GOT3 (cell line): Measurements from ENCODE around the gene PSD.
"Not testable (repeated sequence)": the region's sequence is repeated elsewhere in the genome, so short reads cannot be mapped to it uniquely, and the experiment has no call there.

Experiments
- DNase-seq: peaks from one replicate; lab custom pipeline; 2025; ENCODE audit warnings: mixed read lengths; lab: John Stamatoyannopoulos, UW

The PSD gene

GRCh38 chr10:102418622-102419268 is at the start of gene PSD:
Gene PSD, minus strand, starts transcription at chr10:102418785. Its CDS starts 1,747 bp downstream, at chr10:102417038.
- DNase-seq = no peak

DNA sequence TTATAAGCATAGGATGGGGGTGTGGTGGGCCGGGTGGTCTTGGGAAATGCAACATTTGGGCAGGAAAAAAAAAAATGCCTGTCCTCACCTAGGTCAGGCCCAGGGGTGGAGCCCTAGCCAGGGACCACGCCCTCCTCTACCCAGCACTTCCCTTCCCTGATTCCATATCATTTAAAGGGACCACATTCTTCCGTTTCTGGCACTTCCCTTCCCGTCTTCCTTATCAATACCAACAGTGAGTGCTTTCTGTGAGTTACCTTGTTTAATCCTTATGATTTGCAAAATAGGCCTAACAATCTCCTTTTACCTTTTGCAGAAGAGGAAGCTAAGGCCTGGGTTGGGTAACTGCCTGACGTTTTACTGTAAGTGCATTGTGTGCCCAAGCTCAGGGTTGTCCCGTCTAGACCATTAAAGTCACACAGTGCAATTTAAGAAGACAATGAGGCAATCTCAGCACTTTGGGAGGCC is 49.4 kb upstream of the PSD start:
- no peak for DNase-seq

DNA sequence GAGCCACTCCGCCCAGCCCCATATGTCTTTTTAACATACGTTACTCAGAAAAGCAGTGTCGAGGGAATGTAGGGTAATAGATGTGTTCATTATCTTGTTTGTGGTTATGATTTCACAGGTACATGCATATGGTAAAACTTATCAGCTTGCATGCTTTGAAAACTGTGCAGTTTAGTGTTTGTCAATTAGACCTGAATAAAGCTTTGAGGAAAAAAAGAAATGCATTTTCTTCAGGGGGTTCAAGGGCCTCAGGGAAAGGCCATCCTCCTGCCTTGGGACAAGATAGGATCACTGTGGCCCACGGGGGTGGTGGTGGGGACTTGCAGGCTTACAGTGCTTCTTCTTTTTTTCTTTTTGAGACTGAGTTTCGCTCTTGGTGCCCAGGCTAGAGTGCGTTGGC is 48.7 kb upstream of the PSD start:
- no peak for DNase-seq

DNA sequence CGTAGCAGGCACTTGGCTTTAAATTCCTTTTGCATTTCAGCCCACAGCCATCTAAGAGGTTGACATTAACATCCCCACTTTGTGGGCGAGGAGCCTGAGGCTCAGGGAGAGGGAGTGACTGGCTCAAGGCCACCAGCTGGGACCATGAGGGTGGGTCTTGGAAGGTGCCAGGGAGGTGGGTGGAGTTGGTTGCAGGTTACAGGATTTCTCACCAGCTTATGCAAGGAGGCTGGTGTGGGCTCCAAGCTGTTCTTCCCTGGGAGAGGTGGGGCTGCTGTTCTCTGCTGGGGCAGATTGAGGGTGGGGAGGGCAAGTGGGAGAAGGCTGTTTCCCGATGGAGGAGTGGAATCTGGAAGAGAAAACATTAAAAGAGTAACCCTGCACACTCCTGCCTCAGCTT is 46.9 kb upstream of the PSD start:
- DNase-seq = no peak

DNA sequence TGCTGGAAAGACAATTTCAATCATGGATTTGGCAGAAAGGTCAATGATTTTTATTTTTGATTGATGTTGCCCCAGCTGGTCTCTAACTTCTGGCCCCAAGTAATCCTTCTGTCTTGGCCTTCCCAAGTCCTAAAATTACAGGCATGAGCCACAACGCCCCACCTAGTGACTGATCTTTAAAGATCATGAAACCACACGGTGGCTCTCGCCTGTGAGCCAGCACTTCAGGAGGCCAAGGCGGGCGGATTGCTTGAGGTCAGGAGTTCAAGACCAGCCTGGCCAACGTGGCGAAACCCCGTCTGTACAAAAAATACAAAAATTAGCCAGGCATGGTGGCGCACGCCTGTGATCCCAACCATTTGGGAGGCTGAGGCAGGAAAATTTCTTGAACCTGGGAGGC is 45.4 kb upstream of the PSD start:
- no peak for DNase-seq

DNA sequence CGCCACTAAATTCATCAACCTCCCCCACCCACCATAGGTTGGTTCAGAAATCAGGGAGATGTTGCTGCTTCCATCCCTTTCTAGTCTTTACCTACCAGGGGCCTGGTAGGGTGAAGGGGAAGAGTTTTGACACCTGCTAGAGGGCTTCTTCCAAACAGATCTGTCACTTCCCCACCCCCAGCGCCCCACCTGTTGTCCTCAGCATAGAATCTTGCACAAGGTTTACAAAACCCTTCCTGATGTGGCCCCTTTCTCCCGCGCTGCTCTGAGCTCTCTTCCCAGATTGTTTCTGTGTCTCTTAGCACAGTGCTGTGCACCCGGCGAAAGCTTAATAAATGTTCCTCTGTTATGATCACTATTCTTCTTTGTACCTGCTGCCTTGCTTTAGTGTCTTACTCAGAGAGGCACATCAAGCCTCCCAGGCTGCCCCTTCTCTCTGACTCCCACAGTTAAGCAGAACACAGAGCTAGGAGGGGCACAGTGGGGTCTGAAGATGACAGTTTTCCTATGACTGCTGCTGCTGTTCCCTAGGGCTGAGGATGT is 44.0 kb upstream of the PSD start:
- DNase-seq = no peak

GRCh38 chr10:102461187-102462054 is 42.8 kb upstream of the PSD start:
- peak; percentile 34 for DNase-seq

GRCh38 chr10:102460836-102461186 is 42.2 kb upstream of the PSD start:
- DNase-seq = no peak

GRCh38 chr10:102458656-102459055 is 40.1 kb upstream of the PSD start:
- no peak for DNase-seq

DNA sequence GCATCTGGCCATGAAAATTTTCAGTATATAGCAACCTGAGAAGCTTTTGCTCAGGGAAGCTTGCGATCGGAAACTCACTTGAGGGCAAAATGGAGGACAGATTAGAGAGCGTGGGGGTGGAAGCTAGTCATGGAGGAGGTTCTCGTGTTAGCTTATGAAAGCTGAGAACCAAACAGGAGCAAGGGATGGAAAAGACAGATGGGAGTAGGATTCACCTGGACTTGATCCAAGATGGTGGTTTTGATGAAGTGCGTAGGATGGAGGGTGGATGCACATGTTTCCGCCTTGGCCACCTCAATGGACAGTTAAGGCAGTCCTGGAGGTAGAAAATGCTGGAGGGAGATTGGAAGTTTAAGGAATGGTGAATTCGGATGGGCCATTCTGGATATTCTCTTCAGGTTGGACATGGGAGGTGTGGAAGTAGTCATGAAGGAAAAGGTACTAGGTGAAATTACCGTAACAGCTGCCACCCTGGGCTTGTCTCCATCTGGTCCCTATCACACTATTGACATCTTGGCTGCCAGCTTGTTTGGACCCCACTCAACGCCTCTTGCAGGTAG is 39.1 kb upstream of the PSD start:
- no peak for DNase-seq

GRCh38 chr10:102455893-102456471 is 37.4 kb upstream of the PSD start:
- DNase-seq = no peak

DNA sequence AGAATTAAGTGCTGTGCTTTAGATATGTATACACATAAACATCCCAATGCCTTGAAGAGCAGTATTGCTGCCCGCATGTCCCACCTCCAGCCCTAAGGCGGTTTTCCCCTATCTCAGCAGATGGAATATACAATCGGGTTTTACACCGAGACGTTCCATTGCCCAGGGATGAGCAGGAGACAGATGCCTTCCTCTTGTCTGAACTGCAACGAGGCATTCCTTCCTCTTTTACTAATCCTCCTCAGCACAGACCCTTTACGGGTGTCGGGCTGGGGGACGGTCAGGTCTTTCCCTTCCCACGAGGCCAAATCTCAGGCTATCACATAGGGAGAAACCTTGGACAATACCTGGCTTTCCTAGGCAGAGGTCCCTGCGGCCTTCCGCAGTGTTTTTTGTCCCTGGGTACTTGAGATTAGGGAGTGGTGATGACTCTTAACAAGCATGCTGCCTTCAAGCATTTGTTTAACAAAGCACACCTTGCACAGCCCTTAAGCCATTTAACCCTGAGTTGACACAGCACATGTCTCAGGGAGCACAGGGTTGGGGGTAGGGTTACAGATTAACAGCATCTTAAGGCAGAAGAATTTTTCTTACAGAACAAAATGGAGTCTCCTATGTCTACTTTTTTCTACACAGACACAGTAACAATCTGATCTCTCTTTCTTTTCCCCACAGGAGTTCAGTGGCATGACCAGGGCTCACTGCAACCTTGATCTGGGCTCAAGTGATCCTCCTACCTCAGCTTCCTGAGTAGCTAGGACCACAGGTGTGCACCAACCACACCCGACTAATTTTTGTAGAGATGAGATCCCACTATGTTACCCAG is 36.3 kb upstream of the PSD start:
- DNase-seq = not testable (repeated sequence)

DNA sequence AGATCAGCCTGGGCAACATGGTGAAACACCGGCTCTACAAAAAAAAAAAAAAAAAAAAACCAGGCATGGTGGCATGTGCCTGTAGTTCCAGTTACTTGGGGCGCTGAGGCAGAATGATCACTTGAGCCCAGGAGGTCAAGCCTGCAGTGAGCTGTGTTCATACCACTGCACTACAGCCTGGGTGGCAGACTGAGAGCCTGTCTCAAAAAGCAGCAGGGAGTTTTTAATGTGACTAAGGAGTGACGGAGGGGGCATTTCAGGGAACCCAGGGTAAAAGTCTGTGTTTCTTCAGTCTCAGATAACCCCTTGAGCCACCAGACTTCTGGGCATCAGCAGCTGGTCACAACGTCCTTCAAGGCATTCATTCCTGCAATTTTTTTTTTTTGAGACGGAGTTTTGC is 34.9 kb upstream of the PSD start:
- no peak for DNase-seq

DNA sequence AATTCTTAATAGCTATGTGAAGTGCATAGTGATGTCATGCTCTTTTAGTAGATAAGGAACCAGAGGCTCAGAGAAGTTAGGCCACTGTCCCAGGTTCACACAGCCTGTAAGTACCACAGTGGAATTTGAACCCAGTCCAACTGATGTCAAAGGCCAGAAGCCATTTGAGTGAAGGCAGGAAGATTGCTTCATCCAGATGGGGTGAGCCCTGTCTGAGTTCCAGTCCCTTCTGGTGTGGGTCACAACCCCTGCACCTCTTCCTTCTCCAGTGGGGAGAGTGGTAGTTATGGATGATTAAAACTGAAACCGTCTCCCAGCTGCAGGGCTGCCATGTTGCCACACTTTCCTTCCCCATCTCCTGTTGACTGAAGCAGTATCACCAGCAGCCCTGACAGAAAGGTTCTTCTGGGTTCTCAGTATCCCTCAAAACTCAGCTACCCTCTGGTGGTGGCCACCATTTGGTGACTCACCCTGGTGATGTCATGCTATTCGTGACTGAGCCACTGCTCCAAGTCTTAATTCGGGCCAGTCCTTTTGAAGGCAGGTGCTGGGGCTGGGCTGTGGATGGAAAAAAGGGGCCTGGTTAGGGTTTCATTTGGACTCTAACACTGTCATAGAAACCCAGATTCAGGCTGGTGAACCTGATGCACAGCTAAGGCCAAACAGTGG is 34.2 kb upstream of the PSD start:
- DNase-seq = no peak

DNA sequence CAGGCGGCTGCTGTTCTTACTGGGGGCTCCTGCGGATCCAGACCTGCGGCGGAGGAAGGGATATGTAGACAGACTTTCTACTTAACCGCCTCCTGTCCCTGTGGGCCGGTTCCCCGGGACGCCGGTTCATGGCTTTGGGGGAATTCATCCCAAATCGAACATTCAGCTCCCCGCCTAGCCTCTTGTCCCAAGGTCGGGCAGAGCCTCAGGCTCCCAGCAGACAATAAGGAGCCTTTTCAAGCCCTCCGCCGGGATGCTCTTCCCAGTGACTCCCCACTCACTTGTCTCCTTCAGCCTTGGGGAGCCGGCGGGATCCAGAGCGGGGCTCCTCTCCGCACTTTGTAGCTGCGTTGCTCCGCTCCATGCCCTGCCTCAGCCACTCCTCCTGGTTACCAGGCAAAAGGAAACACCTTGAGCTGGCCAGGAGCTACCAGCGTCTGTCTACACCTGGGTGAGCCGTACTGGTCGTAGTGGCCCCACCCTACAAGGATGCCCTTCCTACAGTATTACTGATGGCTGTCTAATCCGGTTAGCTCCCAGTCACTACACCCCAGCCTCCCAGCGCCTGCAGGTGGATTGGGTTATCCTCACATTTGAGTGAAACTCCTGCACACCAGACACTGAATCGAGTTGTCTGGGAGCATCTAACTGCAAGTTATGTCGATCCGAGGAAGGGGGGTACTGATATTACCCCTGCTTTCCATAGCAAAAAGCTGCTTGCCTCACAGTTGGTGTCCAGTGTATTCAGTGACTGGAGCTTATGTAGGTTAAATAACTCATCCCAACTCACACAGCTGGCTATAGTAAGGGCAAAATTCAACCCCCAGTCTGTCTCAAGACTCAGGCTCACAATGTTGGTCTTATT is 32.8 kb upstream of the PSD start, which contains the start of gene C10orf95:
Gene C10orf95, minus strand, starts transcription at position 439 of the 865 bp plus-strand sequence. CDS start 450 bp downstream, outside the sequence.
- no peak for DNase-seq

- peak; percentile 32 for DNase-seq
Measured at GRCh38 chr10:102450374-102451104, 32.0 kb upstream of the PSD start.

- DNase-seq = no peak
Measured at GRCh38 chr10:102450124-102450373, 31.5 kb upstream of the PSD start.

- DNase-seq = no peak
Measured at GRCh38 chr10:102449321-102450123, 30.9 kb upstream of the PSD start.

GRCh38 chr10:102444851-102445250 is 26.3 kb upstream of the PSD start:
- DNase-seq = no peak
